Measurements from ENCODE around the gene TXNDC2. TPM values are rescaled to one million over a fixed set of nuclear protein-coding genes. Genes with fewer than 3 reads are reported as not detected.
A peak's percentile ranks its signal among the peaks of the same experiment; 100 is the strongest.

The TXNDC2 gene
- total and polyA plus RNA-seq, 3 donors from 2014 or later, result 15.3 to 212 (median 30.5) TPM

- no peaks in the 10 kb centered on the region for H3K27me3 ChIP-seq
- intact Hi-C loops (cut with DNase I; ENCODE audit: low total_unique reads), result no loop called here
- no peaks in the 10 kb centered on the region for H3K9me3 ChIP-seq
- no peak for TF ChIP-seq POLR2A (IDR thresholded peaks at IDR 0.05)
- TF ChIP-seq CTCF (IDR thresholded peaks at IDR 0.05), result no peak
- no peak for DNase-seq
- 63 to 73% methylated on average over 6 of the region's 6 CpGs for WGBS, 2 donors
- H3K27ac ChIP-seq, result peak overlapping the region in 1 of 2 donors; percentile 25
- H3K4me1 ChIP-seq, result peaks cover 17% of the 10 kb centered on the region
- H3K36me3 ChIP-seq (ENCODE audit: low read depth, missing control alignments), result no peaks in the 10 kb centered on the region
- H3K4me3 ChIP-seq, result no peak overlapping the region
Measured at GRCh38 chr18:9868857-9869714, 16.7 kb upstream of the TXNDC2 start.

GRCh38 chr18:9869715-9870430 is 15.9 kb upstream of the TXNDC2 start:
- Histone ChIP-seq H3K4me1 (peaks cover 17% of the 10 kb centered on the region), H3K4me3 (no peak overlapping the region), H3K27me3 (no peaks in the 10 kb centered on the region), H3K9me3 (no peaks in the 10 kb centered on the region), H3K27ac (peak overlapping the region in 1 of 2 donors; percentile 72), H3K36me3 (ENCODE audit: low read depth, missing control alignments) (no peaks in the 10 kb centered on the region)
- 62 to 66% methylated on average over 9 of the region's 9 CpGs for WGBS, 2 donors
- no peak for DNase-seq
- TF ChIP-seq CTCF (IDR thresholded peaks at IDR 0.05) (no peak), POLR2A (IDR thresholded peaks at IDR 0.05) (no peak)
- intact Hi-C loops (cut with DNase I; ENCODE audit: low total_unique reads), result no loop called here

- no peak for TF ChIP-seq CTCF (IDR thresholded peaks at IDR 0.05)
- TF ChIP-seq POLR2A (IDR thresholded peaks at IDR 0.05), result no peak
- no peak for DNase-seq
- no peaks in the 10 kb centered on the region for H3K9me3 ChIP-seq
- peaks cover 17% of the 10 kb centered on the region for H3K4me1 ChIP-seq
- 62 to 64% methylated on average over 4 of the region's 4 CpGs for WGBS, 2 donors
- intact Hi-C loops (cut with DNase I; ENCODE audit: low total_unique reads), result no loop called here
- no peaks in the 10 kb centered on the region for H3K27me3 ChIP-seq
- H3K4me3 ChIP-seq, result no peak overlapping the region
- no peaks in the 10 kb centered on the region for H3K36me3 ChIP-seq (ENCODE audit: low read depth, missing control alignments)
- peak overlapping the region in 1 of 2 donors; percentile 72 for H3K27ac ChIP-seq
Measured at GRCh38 chr18:9870431-9871008, 15.3 kb upstream of the TXNDC2 start.

GRCh38 chr18:9871244-9871746 is 14.5 kb upstream of the TXNDC2 start:
- DNase-seq, result no peak
- Histone ChIP-seq H3K27me3 (no peaks in the 10 kb centered on the region), H3K4me3 (no peak overlapping the region), H3K4me1 (peaks cover 20% of the 10 kb centered on the region), H3K27ac (peak overlapping the region in 1 of 2 donors; percentile 36), H3K36me3 (ENCODE audit: low read depth, missing control alignments) (no peaks in the 10 kb centered on the region), H3K9me3 (no peaks in the 10 kb centered on the region)
- WGBS, 2 donors, result 61 to 83% methylated on average over 6 of the region's 6 CpGs
- TF ChIP-seq CTCF (IDR thresholded peaks at IDR 0.05), result no peak
- TF ChIP-seq POLR2A (IDR thresholded peaks at IDR 0.05), result no peak
- intact Hi-C loops (cut with DNase I; ENCODE audit: low total_unique reads), result no loop called here
